ENCODE data around the gene KRIT1.
"Not testable (repeated sequence)": the region's sequence is repeated elsewhere in the genome, so short reads cannot be mapped to it uniquely, and the experiment has no call there.

KRIT1 gene

DNA sequence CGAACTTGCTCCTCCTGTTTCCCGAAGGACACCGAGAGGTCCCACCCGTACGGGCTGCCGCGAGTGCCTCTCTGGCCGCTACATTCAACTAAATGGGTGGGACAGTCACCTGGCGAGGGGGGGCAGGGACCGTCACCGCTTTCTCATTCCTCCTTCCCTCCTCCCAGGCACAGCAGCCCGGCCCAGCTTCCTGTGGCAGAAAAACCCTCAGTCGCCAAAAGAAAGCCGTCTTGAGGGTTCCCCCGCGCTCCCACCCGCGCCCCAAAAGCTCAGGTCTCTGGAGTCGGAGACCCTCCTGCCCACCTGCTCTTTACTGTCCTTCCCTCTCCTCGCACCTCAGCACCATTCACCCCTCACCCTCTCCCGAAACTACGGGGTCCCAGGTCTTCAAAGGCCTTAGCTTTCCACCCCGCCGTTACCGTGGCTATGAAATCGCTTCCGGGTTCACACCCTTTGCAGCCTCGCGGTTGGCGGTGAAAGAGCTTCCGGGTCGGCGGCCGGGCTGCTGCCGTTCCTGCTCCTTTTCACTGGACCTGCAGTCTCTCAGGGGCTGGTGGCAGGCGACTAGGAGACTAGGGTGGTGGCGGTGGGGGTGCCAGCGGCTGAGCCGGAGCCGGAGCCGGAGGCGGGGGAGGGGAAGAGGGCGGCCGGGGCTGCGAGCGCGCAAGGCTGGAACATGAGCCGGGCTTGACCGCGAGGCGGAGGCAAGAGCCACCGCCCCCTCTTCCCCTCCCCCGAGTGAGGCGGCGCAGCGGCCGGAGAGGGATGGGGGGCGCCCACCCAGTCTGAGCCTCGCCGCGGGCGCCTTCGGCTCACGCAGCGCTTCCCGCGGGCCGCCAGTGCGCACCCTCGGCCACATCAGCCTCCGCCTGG is at the start of gene KRIT1, which contains the start of gene ANKIB1:
KRIT1 (minus strand) TSS at position 428 of the 873 bp plus-strand sequence. CDS start 3,779 bp downstream, outside the sequence.
ANKIB1 (plus strand) TSS at position 488 of the 873 bp plus-strand sequence. CDS start 49,005 bp downstream, outside the sequence.
- DNase-seq (ENCODE audit: low read depth in 2 of 2): peak; percentile 40 to 41

- no peak for DNase-seq (ENCODE audit: low read depth in 2 of 2)
Observed at GRCh38 chr7:92295391-92295790, 49.7 kb upstream of the KRIT1 start.

DNA sequence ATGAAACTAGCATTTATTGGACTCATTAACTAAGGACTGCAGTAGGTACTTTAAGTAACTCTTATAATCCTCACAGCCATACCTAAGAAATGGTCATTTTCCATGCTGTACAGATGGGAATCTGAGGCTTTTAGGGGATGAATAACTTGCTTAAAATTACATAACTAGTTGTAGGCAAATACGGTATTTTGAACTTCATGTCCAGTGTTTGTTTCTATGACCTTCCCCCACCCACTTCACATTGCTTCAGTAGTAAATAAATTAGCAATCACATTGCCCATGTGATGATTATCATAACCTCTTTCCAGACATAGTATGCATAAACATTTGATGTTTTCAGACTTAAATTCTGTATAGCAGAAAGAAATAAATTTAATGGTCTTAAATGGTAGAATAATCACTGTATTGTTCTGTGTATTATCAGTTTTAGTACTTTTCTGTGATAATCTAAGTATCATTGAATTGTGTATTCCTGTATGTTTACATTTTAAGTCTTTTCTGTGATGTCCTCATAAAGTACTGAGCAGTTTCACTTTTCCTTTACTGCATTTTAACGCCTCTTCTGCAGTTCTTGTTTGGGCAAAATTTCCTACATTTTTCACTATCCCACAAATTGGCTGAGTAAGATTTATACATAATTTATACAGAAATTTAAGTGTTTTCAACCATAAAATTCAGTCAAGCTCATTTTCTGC is 48.3 kb upstream of the KRIT1 start:
- no peak for DNase-seq (ENCODE audit: low read depth in 2 of 2)

DNA sequence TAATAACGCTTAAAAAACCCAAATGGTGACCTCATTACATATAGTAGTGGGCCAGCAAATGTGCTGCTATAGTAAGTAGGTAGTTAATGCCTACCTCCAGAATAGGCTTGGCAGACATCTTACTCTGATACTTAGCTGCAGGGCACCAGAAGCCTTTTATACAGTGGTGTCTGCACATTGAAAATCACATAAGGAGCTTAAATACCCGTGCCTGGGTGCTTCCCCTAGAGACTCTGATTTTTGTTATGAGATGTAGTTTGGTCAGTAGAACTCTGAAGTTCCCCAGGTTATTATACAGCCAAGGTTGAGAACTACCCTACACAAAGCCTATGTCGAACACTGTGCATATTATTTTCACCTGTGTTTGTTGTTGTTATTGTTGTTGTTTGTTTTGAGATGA is 47.3 kb upstream of the KRIT1 start:
- DNase-seq (ENCODE audit: low read depth in 2 of 2): no peak

DNA sequence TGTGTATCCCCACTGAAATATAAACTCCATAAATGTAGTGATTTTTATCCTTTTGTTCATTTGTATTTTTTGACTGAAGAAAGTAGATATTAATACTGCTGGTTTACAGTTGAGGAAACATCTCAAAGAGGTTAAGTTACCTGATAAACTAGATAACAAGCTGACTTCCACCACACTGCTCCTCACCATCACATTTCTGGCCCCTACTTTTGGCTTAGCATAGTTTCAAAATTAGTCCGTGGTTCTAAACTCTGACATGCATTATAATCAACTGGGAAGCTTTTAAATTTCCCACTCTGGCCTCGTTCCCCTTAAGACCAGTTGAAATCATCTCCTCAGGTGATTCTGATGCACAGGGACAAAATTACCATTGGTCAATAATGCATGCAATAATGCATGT is 43.6 kb upstream of the KRIT1 start:
- DNase-seq (ENCODE audit: low read depth in 2 of 2): no peak

DNA sequence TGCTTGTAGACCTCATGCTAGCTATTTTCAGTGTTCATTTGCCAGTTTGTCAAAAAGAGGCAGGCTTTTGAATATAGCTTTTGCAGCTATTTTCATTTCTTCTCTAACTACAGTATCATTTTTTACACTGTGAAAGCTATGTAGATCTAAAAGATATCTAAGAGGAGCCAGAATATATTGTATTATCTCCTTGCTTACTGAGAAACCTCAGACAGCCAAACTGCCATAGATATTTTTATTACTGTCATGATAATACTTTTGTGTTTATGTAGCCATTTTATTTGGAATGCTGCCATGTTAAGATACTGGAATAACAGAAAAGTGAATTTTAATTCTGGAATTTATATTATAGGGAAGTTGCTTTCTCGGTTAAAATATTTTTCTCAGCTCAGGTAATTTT is 37.2 kb upstream of the KRIT1 start:
- no peak for DNase-seq (ENCODE audit: low read depth in 2 of 2)

DNA sequence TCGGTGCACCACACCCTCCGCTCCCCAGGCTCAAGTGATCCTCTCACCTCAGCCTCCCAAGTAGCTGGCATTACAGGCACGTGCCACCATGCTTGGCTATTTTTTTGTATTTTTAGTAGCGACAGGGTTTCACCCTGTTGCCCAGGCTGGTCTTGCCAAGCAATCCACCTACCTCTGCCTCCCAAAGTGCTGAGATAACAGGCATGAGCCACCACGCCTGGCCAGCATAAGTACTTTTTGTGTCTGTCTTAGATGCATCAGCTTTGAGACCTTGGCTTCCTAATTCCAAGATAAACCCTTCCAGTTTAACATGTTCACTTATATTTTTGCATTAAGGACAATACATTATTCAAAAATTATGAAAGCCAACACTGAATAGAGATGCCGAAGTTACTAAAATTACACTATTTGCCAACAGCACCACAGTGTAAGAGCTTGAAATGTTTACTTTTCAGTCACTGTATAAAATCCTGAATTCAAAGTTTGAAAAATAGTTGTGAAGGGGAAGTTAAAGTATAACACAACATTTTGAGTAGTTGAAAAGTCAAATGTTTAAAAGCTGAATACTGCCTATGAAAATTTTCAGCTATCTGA is 36.6 kb upstream of the KRIT1 start:
- DNase-seq (ENCODE audit: low read depth in 2 of 2): no peak

DNA sequence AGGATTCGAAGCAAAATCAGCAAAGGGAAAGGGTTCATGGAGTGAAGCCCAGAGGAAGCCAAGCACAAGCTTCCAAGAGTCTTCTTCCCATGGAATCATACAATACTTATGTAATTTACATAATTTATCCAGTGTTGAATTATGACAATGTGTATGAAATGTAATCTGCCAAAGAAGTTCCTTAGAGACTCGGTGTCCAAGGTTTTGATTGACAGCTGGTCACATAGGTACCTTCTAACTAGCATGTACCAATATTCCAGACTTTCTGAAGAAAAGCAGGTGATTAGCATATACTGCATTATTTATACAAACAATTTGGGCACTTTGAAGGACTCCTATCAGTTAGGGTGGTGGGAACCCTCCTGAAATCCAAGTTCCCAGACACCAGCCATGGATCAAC is 35.3 kb upstream of the KRIT1 start:
- DNase-seq (ENCODE audit: low read depth in 2 of 2): no peak

DNA sequence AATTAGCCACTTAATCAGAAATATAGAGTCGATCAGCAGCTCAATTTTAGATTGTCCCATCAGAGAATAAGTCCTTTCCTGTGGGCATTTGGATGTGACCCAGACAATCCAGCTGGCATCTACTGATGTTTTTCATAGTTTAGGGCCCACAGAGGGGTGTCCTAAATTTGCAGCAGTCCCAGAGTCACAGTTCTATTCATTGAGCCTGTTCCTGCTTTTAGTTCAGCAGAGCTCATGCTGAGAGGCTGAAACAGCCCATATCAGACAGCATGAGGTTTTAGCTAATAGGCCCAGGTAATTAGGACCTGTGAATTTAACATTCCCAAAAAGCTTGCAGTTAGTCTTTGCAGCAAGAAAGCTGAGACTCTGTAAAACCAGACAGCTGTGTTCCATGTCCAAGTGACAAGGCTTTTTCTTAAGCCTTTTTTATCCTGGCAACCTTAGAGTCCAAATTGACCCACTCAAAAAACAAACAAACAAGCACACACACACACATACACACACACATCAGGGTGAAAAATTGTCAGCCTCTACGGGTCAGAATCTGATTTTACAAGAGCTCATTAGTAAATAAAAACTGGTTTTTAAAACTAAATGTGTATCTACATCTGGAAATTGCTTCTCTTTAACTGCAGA is 33.8 kb upstream of the KRIT1 start:
- DNase-seq (ENCODE audit: low read depth in 2 of 2): no peak

DNA sequence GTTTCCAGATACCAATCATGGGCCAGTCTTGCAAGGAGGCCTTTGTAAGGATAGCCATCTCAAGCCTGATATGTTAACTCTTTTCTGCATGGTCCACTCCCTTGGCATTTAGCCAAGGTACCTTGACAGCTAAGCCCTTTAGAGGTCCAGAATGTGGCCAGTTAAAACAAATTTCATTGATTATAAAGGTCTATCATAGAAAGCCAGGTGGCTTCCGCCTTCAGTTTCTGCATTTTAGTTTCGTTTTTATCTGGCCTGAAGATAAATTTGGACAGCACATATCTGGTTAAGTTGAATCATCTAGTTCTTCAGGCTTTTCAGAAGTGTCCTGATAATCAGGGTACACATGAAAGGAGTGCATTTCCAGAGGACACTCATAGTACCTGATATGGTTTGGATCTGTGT is 30.7 kb upstream of the KRIT1 start:
- DNase-seq (ENCODE audit: low read depth in 2 of 2): no peak

- DNase-seq (ENCODE audit: low read depth in 2 of 2): no peak
Observed at GRCh38 chr7:92275327-92275726, 29.6 kb upstream of the KRIT1 start.

- no peak for DNase-seq (ENCODE audit: low read depth in 2 of 2)
Observed at GRCh38 chr7:92268921-92269320, 23.2 kb upstream of the KRIT1 start.

- no peak for DNase-seq (ENCODE audit: low read depth in 2 of 2)
Observed at GRCh38 chr7:92266415-92267241, 20.9 kb upstream of the KRIT1 start.

DNA sequence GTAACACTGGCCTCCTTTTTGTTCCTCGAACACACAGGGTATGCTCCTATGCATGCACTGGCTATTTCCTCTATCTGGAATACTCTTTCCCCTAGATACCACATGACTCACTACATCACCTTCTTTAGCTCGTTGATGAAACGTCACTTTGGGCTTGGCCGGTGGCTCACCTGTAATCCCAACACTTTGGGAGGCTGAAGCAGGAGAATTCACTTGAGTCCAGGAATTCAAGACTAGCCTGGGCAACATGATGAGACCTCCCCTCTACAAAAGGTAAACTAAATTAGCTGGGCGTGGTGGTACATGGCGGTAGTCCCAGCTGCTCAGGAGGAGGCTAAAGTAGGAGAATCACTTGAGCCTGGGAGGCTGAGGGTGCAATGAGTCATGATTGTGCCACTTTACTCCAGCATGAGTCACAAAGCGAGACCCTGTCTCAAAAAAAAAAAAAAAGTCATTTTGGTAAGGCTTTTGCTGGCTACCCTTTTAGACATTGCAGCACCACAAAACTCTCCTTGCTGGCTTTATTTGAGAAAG is 14.6 kb upstream of the KRIT1 start:
- DNase-seq (ENCODE audit: low read depth in 2 of 2): no peak

DNA sequence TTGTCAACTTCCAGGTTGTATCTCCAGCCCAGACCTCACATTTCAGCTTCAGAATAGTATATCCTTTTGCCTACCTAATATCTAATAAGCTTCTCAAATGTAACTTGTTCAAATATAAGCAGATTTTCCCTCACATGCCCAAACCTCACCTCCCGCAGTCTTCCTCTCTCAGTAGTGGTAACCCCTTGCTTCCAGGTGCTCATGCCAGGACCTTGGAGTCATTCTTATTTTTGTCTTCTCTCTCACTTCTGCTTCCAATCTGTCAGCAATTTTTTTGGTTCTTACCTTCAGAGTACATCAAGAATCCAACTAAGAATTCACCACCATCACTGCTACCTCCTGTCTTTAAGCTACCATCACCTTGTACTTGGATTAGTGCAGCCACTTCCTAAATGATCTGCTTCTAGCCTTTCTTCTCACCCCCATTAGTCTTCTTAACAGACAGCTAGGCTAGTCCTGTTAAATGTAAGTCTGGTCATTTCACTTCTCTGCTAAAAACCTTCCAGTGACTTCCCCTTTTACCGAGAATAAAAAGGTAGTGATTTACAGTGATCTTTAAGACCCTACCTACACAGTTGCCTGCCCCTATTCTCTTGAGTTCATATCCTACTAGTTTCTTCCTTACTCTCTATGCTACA is 14.0 kb upstream of the KRIT1 start:
- DNase-seq (ENCODE audit: low read depth in 2 of 2): no peak

DNA sequence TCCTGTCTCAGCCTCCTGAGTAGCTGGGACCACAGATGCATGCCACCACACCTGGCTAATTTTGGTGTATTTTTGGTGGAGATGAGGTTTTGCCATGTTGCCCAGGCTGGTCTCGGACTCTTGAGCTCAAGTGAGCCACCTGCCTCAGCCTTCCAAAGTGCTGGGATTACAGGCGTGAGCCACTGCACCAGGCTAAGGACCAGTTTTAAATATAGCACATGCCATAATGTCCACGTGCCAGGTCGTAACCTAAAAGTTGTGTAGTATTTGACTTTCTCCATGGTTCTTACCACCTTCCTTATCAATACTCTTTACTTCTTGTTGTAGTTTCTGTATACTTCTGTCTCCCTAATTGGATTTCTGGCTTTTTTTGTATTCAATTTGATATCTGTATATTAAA is 13.3 kb upstream of the KRIT1 start:
- DNase-seq (ENCODE audit: low read depth in 2 of 2): no peak

DNA sequence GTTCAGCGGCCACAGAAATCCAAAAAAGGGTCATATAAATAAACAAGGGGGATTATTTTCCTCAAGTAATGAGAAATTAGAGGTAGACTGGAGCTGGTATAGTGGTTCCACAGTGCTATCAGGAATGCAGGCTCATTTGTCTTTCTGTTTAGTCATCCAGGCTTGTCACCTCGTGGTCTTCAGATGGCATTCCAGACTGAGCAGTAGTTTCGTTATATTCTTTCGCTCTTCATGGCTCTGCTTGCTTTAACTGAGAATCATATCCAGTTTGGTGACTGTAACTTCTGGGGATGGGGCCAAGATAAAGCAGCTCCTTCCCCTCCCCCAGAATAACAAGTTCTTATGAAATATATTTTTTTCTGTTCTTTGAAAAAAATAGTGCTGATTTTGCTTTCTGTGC is 9.6 kb upstream of the KRIT1 start:
- peak; percentile 82 for DNase-seq (ENCODE audit: low read depth in 2 of 2)

- not testable (repeated sequence) for DNase-seq (ENCODE audit: low read depth in 2 of 2)
Observed at GRCh38 chr7:92254800-92255199, 9.1 kb upstream of the KRIT1 start.

GRCh38 chr7:92253251-92253650 is 7.5 kb upstream of the KRIT1 start:
- no peak for DNase-seq (ENCODE audit: low read depth in 2 of 2)

- no peak for DNase-seq (ENCODE audit: low read depth in 2 of 2)
Observed at GRCh38 chr7:92251181-92251580, 5.5 kb upstream of the KRIT1 start.
